Activated T-cell treated with anti-CD3 and anti-CD28 coated beads, Interleukin-2, amount 50 U/mL, for 48 hours (primary cell): ENCODE measurements around the gene ABHD12.

Source experiments
- DNase-seq, 2 experiments: peaks; one replicate each; pipeline ENCODE4 v3.0.0-alpha.2; 2020

The ABHD12 gene

GRCh38 chr20:25288291-25289181 lies 102.1 kb downstream of the ABHD12 start:
- no peak for DNase-seq

- no peak for DNase-seq
Observed at GRCh38 chr20:25287631-25288290, 102.9 kb downstream of the ABHD12 start.

- DNase-seq, result no peak
Observed at GRCh38 chr20:25286917-25287316, 103.7 kb downstream of the ABHD12 start.

GRCh38 chr20:25285856-25286798 lies 104.5 kb downstream of the ABHD12 start:
- no peak for DNase-seq

GRCh38 chr20:25285091-25285647 lies 105.5 kb downstream of the ABHD12 start:
- no peak for DNase-seq

GRCh38 chr20:25284131-25284601 lies 106.5 kb downstream of the ABHD12 start:
- no peak for DNase-seq

- DNase-seq, result no peak
Observed at GRCh38 chr20:25283221-25283951, 107.2 kb downstream of the ABHD12 start.

GRCh38 chr20:25282796-25283195 lies 107.8 kb downstream of the ABHD12 start:
- no peak for DNase-seq

- no peak for DNase-seq
Observed at GRCh38 chr20:25282034-25282781, 108.4 kb downstream of the ABHD12 start.

GRCh38 chr20:25281541-25281991 lies 109.1 kb downstream of the ABHD12 start:
- no peak for DNase-seq

- no peak for DNase-seq
Observed at GRCh38 chr20:25280574-25281535, 109.8 kb downstream of the ABHD12 start.

GRCh38 chr20:25280051-25280573 lies 110.5 kb downstream of the ABHD12 start:
- DNase-seq, result no peak

GRCh38 chr20:25279403-25279802 lies 111.2 kb downstream of the ABHD12 start:
- no peak for DNase-seq

- no peak for DNase-seq
Observed at GRCh38 chr20:25278636-25279361, 111.8 kb downstream of the ABHD12 start.

GRCh38 chr20:25277941-25278521 lies 112.6 kb downstream of the ABHD12 start:
- DNase-seq, result no peak

GRCh38 chr20:25277051-25277801 lies 113.4 kb downstream of the ABHD12 start:
- DNase-seq, result no peak

GRCh38 chr20:25276533-25277050 lies 114.0 kb downstream of the ABHD12 start:
- DNase-seq, result no peak
